ENCODE measurements around the gene ZNF646. TPM values are rescaled to one million over a fixed set of nuclear protein-coding genes. Genes with fewer than 3 reads are reported as not detected.

Gene ZNF646
- total and polyA plus RNA-seq, 2 donors (not counting 3 experiments of a cell fraction or from before 2014, with no cell fraction given), result 4.1 to 15.9 TPM

DNA sequence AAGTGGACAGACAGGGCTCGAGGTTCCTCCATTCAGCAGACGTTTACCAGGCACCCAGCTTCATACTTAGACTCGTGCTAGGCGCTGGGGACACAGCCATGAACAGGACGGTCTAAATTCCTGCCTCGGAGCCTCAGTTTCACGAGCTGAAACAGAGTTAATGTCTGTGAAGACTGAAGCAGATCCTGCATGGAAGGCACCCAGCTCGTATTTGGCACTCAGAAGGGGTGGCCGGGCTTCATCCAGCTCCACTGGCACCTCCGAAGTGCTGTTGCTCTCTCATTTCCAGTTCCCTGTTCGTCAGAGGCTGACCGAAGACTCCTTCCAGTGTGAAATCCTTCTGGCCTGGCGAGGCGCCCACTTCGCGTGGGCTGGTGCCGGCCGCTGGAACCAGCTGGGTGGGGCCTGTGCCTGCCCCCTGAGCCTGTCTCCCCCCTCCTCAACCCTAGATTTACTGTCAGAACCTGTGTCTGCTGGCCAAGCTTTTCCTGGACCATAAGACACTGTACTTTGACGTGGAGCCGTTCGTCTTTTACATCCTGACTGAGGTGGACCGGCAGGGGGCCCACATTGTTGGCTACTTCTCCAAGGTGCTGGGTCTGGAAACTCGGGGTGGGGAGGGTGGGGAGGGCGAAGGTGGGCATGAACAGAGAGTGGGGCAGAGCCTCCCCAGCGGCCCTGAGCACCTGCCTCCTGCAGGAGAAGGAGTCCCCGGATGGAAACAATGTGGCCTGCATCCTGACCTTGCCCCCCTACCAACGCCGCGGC lies 55.5 kb downstream of the ZNF646 start:
- ChIA-PET CTCF (interaction anchor here (2.2 kb wide), 1 partner anchor 13 kb away, joined by 13 read pairs; no protein-coding TSS in a partner anchor), POLR2A (no interaction called here)
- Histone ChIP-seq H4K20me1 (replicated peaks; ENCODE audit: control insufficient read depth, extremely low read depth, insufficient read depth, low read length) (no peaks in the 10 kb centered on the region), H3K4me1 (ENCODE audit: control insufficient read depth, extremely low read depth, insufficient read depth, low read length) (no peaks in the 10 kb centered on the region), H3K4me3 (replicated peaks in 1 of 3; ENCODE audit: insufficient read depth in 1 of 3, low read depth in 1 of 3, low read length in 3 of 3) (no peak overlapping the region), H3K36me3 (ENCODE audit: control insufficient read depth in 2 of 2, extremely low read depth in 1 of 2, insufficient read depth in 2 of 2, low read length in 2 of 2) (peaks cover 0 to 11% of the 10 kb centered on the region in 2 experiments), H3K9me3 (replicated peaks; ENCODE audit: control insufficient read depth, insufficient read depth, low read length) (no peaks in the 10 kb centered on the region), H2AFZ (ENCODE audit: low read depth, low read length) (no peak overlapping the region), H3K4me2 (ENCODE audit: insufficient read depth, low read length) (no peak overlapping the region), H3K9ac (replicated peaks; ENCODE audit: extremely low read depth, insufficient read depth, low read length) (no peak overlapping the region), H3K27ac (ENCODE audit: insufficient read depth, low read depth, low read length) (no peak overlapping the region), H3K27me3 (ENCODE audit: control insufficient read depth in 2 of 2, insufficient read depth in 2 of 2, low read length in 2 of 2) (no peaks in the 10 kb centered on the region), H3K79me2 (ENCODE audit: control insufficient read depth, insufficient read depth, low read length) (no peaks in the 10 kb centered on the region), H3K9me1 (replicated peaks; ENCODE audit: control insufficient read depth, extremely low read depth, insufficient read depth, low read length) (no peaks in the 10 kb centered on the region)
- BruUV-seq (replicated peaks), result no TSS peak
- DNase-seq (ENCODE audit: low read depth, low spot score) (no peak), FAIRE-seq (no peak)
- dilution Hi-C loops (cut with MboI; ENCODE audit: extremely low pct_ligation_motif_present, low sequenced_read_pairs) (no loop called here), intact Hi-C loops (cut with micrococcal nuclease) (no loop called here)
- TF ChIP-seq, protein P1, sequence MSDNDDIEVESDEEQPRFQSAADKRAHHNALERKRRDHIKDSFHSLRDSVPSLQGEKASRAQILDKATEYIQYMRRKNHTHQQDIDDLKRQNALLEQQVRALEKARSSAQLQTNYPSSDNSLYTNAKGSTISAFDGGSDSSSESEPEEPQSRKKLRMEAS (IDR thresholded peaks at IDR 0.05; ENCODE audit: insufficient read depth, insufficient read length), result no peak
- no peak for TF ChIP-seq JUN (IDR thresholded peaks at IDR 0.05; ENCODE audit: borderline replicate concordance, insufficient read depth, insufficient read length, low read depth)
- TF ChIP-seq, protein P2, sequence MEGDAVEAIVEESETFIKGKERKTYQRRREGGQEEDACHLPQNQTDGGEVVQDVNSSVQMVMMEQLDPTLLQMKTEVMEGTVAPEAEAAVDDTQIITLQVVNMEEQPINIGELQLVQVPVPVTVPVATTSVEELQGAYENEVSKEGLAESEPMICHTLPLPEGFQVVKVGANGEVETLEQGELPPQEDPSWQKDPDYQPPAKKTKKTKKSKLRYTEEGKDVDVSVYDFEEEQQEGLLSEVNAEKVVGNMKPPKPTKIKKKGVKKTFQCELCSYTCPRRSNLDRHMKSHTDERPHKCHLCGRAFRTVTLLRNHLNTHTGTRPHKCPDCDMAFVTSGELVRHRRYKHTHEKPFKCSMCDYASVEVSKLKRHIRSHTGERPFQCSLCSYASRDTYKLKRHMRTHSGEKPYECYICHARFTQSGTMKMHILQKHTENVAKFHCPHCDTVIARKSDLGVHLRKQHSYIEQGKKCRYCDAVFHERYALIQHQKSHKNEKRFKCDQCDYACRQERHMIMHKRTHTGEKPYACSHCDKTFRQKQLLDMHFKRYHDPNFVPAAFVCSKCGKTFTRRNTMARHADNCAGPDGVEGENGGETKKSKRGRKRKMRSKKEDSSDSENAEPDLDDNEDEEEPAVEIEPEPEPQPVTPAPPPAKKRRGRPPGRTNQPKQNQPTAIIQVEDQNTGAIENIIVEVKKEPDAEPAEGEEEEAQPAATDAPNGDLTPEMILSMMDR (IDR thresholded peaks at IDR 0.05; ENCODE audit: extremely low read depth in 1 of 2, insufficient read depth in 1 of 2, low read depth in 1 of 2, low read length in 2 of 2), result no peak

All from endothelial cell of umbilical vein (primary cell).